Measurements from ENCODE around the gene TMEM131.
A peak's percentile ranks its signal among the peaks of the same experiment; 100 is the strongest.
"Not testable (repeated sequence)": the region's sequence is repeated elsewhere in the genome, so short reads cannot be mapped to it uniquely, and the experiment has no call there.

The TMEM131 gene

DNA sequence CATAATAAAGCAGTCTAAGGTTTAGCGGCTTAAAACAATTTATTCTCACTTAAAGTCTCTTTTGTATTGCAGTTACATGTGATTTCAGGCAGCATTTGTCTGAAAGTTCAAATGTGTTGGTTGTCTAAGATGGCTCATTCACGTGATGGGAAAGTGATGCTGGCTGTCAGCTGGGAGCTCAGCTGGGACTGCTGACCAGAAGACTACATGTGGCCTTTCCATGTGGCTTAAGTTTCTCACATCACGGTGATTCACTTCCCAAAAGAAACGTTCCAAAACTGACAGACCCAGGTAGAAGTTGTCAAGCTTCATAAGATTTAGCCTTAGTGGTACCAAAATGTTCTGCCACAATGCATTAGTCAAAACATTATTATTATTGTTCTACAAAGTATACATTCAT is 76.9 kb downstream of the TMEM131 start:
- no peak for DNase-seq

DNA sequence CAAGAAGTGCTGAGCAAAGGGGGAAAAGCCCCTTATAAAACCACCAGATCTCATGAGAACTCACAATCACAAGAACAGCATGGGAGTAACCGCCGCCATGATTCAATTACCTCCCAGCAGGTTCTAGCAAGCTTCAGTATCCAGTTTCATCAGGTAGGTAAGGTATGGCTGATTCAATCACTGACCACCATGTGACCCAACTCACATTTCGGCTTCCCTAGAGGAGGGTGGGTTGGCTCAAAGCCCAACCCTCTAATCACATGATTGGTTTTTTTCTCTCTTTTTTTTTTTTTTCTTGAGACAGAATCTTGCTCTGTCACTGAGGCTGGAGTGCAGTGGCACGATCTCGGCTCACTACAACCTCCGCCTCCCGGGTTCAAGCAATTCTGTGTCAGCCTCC is 78.1 kb downstream of the TMEM131 start:
- not testable (repeated sequence) for DNase-seq

DNA sequence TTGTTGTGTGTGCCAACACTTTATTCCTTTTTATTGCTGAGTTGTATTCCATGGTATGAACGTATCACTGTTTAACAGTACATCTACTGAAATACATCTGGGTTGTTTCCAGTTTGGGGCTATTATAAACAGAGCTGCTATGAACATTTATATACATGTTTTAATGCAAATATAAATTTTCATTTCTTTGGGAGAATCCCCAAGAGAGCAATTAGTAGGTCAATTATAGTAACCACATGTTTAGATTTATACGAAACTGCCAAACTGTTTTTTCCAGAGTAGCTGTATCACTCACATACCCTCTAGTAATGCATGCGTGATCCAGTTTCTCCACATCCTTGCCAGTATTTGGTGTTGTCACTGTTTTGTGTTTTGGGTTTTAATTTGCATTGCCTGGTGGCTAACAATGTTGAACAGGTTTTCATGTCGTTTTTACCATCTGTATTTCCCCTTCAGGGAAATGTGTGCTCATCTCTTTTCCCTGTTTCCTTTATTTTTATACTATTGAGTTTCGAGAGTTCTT is 81.0 kb downstream of the TMEM131 start:
- no peak for DNase-seq

DNA sequence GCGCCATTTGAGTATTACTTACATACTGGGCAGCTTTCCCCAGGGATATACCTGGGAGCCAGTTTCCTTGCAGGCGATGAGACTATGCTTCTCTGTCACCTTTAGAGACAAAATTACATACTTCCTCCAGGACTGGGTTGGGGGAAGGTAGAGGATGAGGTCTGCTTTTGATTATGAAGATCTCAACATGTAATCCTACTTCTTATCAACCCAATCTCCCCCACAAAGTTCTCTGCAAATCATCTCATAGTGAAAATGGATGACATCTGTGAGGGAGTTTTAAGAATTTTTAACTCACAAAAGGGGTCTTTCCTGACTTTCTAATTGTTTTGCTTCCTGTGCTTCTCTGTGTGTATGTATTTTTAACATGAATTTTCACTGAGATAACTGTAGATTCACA is 81.9 kb downstream of the TMEM131 start:
- DNase-seq = no peak

DNA sequence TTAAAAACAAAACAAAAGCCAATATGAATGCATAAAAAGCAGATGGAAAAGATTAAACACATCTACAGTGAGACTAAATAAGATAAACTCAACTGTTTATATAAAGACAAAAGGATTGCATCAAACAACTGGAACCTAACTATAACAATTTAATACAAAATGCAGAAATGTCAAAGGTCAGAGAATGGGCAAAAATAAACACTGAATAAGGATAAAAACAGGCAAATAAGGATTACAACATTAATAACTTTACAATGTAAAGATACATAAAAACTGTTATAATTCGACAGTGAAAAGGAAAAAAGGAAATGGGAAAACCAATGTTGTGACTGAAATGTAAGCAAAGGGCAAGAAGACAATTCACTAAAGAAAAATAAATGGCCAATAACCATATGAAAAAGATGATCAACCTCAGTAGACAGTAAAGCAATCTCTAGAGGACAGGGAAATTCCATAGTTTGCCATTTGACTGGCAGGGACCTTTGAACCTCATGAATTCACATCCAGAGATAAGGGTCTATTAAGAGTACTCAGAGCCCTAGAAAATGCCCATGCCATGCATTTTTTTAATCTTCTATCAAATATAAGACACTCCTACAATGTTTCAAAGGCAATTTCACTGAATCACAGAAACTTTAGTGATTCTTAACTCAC is 83.7 kb downstream of the TMEM131 start:
- no peak for DNase-seq

DNA sequence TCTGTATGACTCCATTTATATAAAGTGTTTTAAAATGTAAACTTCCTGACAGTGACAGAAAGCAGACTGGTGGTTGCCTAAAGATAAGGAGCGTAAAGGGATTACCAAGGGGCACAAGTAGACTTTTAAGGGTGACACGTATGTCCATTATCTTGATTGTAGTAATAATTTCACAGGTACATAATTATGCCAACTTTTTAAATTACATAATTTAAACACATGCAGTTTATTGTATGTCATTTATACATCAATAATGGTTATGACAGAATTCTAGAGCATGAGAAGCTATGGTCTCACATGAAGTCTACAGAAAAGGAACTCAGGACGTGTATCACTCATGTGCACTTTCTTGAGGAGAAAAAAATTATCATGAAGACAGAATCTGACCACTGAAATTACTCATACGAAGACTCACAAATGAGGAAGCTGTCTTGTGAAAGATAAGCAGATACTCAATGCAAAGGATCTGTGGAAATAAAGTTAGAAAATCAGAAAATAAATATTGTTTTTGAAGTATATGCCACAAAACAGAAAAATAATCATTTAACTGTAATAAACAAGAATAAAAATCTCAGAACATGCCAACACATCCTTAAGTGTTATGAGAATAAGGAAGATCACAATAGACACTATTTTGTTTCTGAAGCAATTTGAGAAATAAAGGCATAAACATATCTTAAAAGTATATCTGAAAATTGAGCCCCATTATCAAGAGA is 84.4 kb downstream of the TMEM131 start:
- DNase-seq = no peak

DNA sequence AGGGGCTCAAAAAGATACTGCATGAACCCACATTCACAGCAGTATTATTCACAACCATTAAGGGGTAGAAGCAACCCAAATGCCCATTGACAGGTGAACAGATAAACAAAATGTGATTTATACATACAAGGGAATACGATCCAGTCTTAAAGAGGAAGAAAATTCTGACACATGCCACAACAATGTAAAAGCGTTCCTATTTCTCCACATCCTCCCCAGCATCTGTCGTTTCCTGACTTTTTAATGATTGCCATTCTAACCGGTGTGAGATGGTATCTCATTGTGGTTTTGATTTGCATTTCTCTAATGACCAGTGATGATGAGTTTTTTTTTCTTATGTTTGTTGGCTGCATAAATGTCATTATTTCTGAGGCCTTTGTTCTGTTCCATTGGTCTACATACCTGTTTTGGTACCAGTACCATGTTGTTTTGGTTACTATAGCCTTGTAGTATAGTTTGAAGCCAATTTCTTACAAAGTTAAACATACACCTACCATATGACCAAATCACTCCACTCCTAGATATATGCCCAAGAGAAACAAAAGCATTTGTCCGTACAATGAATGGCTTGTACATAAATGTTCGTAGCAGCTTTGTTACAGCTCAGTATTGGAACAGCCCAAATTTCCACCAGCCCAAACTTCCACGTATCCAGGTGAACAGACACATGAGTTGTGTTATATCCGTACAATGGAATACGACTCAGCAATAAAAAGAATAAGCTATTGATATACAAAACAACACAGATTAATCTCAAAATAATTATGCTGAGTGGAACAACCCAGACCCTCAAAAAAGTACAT is 85.1 kb downstream of the TMEM131 start:
- DNase-seq = no peak

DNA sequence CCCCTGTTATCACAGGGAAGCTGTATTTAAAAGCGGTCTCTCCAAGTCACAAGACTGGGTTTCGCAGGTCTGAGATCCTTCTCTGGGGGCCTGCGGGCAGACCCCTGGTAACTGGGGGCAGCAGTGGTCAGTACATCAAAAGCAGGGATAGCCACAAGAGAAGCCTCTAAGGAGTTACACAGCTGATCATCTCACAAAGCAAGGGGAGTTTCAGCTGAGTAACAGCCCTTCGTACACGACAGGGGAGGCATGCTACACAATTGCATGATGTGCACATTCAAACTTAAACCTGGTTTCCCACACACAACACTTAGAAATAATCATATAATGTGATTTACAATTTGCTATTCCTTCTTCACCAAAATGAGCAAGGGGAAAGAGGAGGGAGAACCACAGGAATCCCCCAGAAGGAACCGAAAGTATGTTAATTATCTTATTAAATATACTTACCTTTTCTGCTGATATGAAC is 87.5 kb downstream of the TMEM131 start:
- no peak for DNase-seq

DNA sequence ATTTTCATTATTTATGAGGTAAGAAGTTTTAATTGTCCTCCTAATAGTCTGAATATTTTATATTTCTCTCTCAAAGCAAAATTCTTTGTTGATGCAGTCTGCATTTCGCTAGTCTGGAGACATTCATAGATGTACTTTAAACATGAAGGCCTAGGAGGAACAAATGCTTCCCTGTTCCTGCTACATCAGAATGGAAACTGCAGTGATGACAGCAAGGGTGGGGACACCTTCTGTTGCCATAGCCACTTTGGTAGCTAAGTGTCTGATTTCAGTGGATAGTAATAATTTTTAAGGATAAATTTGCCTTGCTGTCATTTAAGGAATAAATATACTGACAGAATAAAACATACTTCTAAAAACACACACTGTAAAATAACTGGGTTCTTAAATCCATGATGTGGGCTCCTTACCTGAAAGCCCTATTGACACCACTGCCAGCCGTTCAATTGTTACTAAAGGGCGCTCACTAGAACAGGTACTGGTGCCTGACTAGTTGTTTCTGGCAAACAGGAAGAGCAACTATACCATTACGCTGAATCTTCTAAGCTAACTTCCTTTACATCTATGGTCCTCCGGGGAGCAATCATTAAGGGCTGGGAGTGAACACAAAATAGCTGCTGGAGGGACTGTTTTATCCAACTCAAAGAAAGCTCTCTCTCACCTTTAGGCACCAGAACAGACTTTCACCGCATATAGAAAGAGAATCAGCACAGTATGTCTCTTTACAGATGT is 88.2 kb downstream of the TMEM131 start:
- DNase-seq = no peak

DNA sequence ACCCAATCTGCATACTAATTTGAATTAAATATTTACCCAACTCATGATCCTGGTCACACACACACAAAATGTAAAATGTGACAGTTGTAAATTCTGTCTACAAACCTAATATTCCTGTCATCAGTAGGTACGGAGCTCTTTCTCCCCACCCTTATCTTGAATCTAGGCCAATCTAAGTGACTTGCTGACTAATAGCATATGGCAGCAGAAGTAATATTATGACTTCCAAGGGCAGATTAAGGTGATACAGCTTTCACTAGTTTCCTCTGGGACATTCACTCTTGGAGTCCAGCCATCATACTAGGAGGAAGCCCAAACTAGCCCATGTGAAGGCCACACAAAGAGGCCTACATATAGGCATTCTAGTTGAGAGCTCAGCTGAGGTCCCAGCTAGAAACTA is 89.4 kb downstream of the TMEM131 start:
- DNase-seq = no peak

DNA sequence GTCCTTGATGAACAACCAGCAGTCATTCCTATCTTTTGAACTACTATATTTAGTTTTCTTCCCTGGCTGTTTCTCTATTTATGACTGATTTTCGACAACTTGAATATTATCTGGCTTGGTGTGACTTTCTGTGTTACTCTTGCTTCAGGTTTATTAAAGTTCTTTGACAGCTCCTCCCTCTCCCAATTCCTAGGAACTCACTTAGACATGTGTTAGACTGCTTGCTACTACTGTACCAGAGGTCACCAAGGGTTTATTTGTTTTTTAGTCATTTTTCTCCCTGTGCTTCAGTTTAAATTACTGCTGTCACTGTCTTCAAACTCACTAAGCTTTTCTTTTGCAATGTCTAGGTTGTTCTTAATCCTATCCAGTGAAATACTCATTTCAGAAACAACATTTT is 90.5 kb downstream of the TMEM131 start:
- DNase-seq = no peak

DNA sequence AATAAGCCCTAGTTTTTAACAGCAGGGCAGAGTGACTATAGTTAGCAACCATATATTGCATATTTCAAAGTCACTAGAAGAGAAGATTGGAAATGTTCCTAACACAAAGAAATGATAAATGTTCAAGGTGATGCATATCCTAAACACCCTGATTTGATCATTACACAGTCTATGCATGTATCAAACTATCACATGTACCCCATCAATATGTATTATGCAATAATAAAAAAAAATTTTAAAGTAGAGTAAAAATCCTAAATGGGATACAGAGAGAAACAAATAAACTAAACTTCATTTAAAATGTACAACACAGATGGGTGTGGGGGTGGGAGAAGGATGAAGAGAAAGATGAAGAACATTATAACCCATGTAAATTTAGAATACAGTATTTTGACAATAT is 93.9 kb downstream of the TMEM131 start:
- no peak for DNase-seq

DNA sequence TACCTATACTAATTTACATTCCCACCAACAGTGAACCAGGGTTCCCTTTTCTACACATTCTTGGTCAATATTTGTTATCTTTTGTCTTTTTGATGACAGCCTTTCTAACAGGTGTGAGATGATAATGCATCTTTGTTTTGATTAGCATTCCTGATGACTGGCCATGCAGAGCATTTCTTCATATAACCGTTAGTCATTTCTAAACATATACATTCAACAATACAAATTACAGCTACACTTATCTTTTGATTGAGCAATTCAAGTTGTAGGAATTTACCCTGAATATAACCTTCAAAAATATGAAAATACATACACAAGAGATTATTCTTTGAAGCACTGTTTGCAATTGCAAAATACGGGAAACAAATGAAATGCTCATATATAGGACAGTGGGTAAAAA is 94.9 kb downstream of the TMEM131 start:
- no peak for DNase-seq

DNA sequence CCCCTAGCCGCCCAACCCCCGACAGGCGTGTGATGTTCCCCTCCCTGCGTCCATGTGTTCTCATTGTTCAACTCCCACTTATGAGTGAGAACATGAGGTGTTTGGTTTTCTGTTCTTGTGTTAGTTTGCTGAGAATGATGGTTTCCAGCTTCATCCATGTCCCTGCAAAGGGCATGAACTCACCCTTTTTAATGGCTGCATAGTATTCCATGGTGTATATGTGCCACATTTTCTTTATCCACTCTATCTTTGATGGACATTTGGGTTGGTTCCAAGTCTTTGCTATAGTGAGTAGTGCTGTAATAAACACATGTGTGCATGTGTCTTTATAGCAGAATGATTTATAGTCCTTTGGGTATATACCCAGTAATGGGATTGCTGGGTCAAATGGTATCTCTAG is 102.7 kb downstream of the TMEM131 start:
- not testable (repeated sequence) for DNase-seq

DNA sequence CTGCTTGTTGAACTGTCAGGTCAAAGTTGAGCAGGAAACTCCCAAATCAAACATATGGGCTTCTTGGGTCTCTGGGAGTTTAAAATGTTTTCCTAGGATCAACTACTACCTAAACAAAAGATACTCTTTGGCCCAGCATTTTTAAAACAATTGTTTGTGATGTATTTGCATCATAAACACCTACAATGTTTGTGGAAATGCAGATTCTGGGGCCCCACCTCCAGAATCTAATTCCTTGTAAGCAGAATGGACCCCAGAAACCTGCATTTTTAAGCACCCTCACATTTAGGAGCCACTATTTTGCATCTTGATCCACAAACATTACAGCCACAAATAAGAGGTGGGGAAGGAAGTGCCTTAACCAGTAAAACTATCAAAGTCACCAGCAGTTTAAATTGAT is 104.1 kb downstream of the TMEM131 start:
- no peak for DNase-seq

DNA sequence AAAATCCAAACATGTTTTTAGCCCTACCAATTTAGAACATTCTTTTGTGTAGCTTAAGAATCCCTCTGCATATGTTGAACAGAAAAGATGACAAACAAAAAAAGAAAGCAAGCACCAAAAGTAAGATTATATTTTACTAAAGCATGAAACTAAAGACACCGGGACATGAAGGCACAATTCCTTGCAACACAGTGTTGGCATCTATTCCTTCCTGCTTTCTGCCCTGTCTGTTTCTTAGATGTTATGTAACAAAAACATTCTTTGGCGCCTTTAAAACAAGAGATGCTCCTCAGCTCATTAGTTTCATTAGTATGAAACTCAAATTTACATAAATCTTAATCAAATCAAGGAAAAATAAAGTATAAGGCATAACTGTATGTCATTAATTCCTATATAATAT is 106.6 kb downstream of the TMEM131 start:
- DNase-seq = peak in 1 of 58 donors; percentile 1

DNA sequence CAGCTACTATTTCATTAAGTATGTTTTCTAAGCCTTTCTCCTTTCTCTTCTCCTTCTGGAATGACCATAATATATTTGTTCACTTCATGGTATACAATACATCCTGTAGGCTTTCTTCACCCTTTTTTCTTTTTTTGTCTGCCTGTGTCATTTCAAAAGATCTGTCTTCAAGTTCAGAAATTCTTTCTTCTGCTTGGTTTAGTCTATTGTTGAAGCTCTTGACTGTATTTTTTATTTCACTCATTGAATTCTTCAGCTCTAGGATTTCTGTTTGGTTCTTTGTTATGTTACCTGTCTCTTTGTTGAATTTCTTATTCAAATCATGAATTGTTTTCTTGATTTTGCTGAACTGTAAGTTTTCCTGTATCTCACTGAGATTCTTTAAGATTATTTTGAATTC is 109.9 kb downstream of the TMEM131 start:
- no peak for DNase-seq

DNA sequence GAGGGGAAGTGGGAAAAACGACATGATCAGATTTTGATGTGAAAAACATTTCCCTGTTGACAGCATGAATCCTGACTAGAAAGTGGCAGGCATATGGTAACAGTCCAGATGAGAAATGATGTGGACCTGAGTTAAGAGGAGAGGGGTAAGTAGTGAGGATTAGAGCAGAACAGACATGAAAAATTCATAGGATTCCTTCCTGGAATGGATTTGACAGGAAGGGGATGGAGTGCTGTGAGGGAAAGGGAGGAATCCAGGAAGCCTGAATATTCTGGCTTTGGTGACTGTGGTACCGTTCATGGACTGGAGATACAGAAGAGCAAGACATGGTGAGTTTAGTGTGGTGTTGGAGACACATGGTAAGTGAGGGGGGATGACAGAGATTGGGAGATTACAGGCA is 115.4 kb downstream of the TMEM131 start:
- DNase-seq = no peak

DNA sequence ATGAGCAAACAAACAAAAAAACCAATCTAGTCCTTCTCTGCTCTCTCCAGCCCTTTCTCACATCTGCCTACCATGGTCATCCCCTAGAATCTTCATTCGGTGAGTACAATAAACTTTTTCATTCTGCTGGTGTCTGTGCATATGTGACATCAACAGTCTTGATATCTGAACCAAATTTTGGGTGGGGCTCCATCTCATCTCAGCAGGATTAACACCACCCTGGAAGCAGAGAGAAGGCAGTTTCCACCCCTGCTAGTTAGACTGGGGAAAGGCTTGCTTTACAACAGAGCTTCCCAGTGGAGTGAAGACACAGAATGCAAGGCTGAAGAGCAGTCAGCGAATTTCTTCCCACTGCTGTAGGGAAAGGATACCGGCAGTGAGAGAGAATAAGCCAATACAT is 116.9 kb downstream of the TMEM131 start:
- DNase-seq = no peak

DNA sequence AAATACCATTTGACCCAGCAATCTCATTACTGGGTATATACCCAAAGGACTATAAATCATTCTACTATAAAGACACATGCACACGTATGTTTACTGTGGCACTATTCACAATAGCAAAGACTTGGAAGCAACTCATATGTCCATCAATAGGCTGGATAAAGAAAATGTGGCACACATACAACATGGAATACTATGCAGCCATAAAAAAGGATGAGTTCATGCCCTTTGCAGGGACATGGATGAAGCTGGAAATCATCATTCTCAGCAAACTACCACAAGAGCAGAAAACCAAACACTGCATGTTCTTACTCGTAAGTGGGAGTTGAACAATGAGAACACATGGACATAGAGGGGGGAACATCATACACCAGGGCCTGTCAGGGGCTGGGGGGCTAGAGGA is 117.4 kb downstream of the TMEM131 start:
- not testable (repeated sequence) for DNase-seq

DNA sequence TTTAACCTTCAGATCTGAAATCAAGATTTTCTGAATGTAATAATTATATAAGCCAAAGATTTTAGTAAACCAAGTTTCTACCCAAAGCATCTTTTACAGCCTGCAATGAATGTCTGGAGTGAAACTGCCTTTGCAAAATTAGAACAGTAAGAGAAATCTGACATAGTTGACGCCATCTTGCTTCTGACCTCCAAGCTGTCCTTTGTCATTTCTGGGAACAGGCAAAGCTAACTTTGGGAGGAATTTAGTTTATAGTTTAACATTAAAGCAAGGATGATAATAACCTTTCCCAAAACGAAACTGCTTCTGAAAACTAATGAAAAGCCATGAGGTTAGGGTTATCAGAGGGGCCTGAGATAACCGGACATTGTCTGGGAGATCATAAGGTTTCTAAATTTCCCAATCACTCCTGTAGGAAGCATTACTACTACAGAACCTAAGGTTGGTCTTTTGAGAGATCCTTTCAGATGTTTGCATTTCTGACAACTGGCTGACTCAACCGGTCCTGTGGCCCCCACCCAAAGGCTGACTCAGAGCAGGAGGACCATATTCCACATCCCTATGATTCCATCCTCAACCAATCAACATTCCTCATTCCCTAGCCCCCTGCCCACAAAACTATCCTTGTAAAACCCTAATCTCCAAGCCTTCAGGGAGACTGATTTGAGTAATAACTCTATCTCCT is 124.5 kb downstream of the TMEM131 start:
- DNase-seq = no peak

Measured in anterior cingulate cortex (tissue), 58 donors.